WI38 (cell line): ENCODE results near the gene OR2AE1.

Experiments
- H3K4me3 ChIP-seq: 2 replicates; pipeline ENCODE4 v1.5.1; 2011; ENCODE audit warnings: low read depth, mild to moderate bottlenecking, control low read depth, low read length
- CTCF ChIP-seq: IDR thresholded peaks from 2 replicates; pipeline ENCODE4 v1.5.1; 2012; ENCODE audit warnings: low read depth, mild to moderate bottlenecking, control low read depth, low read length

OR2AE1 gene

DNA sequence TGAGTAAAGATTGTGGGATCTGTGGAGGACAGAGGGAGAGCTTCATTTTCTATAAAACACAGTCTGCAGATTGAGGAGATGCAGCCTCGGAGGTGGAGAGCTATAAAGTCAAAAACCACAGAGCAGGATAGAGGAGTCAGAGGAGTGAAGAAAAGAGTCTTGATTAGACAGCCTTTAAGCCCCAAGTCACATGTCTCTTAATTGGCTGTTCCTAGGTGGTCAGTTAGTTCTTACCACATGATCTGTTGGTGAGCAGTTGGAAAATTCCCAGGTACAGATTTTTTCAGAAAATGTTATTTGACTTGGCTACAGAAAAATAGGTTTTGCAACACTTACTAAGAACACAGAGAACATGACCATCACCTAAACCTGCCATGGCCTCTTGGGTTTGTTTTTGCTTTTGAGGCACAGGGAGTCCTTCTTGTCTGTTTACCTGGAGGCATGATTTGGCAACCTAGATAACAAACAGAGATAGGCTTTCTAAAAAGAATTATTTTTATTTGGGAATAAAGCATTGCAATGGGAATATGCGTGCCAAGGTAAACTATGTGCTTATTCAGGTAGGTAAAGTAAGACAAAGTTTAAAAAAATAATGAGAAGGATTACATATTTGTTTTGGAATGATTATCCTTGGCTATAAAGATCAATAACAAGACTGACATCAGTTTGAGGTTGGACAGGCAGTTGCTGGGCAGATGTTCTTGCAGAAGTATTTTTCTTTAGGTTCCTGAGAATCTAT, 49.6 kb downstream of the OR2AE1 start:
- no peak overlapping the region for H3K4me3 ChIP-seq
- TF ChIP-seq CTCF: no peak
